ENCODE results near the gene TGFBR3L. TPM values are rescaled to one million over a fixed set of nuclear protein-coding genes. Genes with fewer than 3 reads are reported as not detected.

The TGFBR3L gene
- total and polyA plus RNA-seq, 2 of the 4 experiments (the other 2 are of a cell fraction) = 0.94 TPM; not detected in 1

- Histone ChIP-seq H3K4me3 (ENCODE audit: insufficient read depth, low read depth, low read length) (no peak overlapping the region), H3K23ac (ENCODE audit: low read depth, low read length) (no peak overlapping the region), H2BK15ac (ENCODE audit: low read depth, low read length) (no peak overlapping the region), H2BK5ac (ENCODE audit: low read depth, low read length, poor library complexity, severe bottlenecking) (no peak overlapping the region), H3K9me1 (ENCODE audit: insufficient read depth, low read length) (no peaks in the 10 kb centered on the region; the same call in 1 of the 2 replicates), H4K91ac (ENCODE audit: insufficient read depth, low read depth, low read length) (no peak overlapping the region), H3K9ac (ENCODE audit: low read depth, low read length) (no peak overlapping the region), H3K27me3 (ENCODE audit: control insufficient read depth, insufficient read depth, low read length) (peaks cover 3% of the 10 kb centered on the region), H3K9me3 (ENCODE audit: control insufficient read depth, insufficient read depth, low read length) (no peaks in the 10 kb centered on the region), H4K20me1 (ENCODE audit: insufficient read depth, low read length) (peaks cover 35% of the 10 kb centered on the region), H3K4ac (ENCODE audit: low read depth, low read length) (no peak overlapping the region), H4K5ac (ENCODE audit: low read depth, low read length) (no peak overlapping the region), H3K27ac (ENCODE audit: insufficient read depth, low read length) (no peak overlapping the region), H3K79me1 (ENCODE audit: low read depth in 1 of 2, low read length in 2 of 2) (peaks cover 2 to 24% of the 10 kb centered on the region in 2 experiments; a peak in 3 of 4 replicates), H2AK5ac (ENCODE audit: low read depth, low read length) (no peak overlapping the region), H3K4me2 (ENCODE audit: low read depth, low read length) (no peak overlapping the region), H3K18ac (ENCODE audit: low read depth, low read length) (no peak overlapping the region), H3K4me1 (ENCODE audit: control insufficient read depth, insufficient read depth, low read length) (no peaks in the 10 kb centered on the region), H3K14ac (replicated peaks; ENCODE audit: low read depth, low read length) (no peak overlapping the region), H2AFZ (replicated peaks; ENCODE audit: low read length, poor library complexity) (no peak overlapping the region), H3K56ac (ENCODE audit: extremely low read depth, insufficient read depth, low read length) (no peak overlapping the region), H4K8ac (ENCODE audit: low read depth in 2 of 2, low read length in 2 of 2) (no peak overlapping the region), H2BK20ac (ENCODE audit: low read depth, low read length) (no peak overlapping the region), H2AK9ac (replicated peaks; ENCODE audit: low read depth, low read length, poor library complexity) (no peak overlapping the region), H3K36me3 (ENCODE audit: control insufficient read depth, insufficient read depth, low read length) (peaks cover 34% of the 10 kb centered on the region), H2BK120ac (ENCODE audit: low read depth, low read length) (no peak overlapping the region)
- in situ Hi-C loops (cut with MboI; ENCODE audit: low sequenced_read_pairs) (no loop called here), intact Hi-C loops (cut with micrococcal nuclease) (no loop called here), dilution Hi-C loops (cut with HindIII; ENCODE audit: low sequenced_read_pairs, unreplicated experiment) (no loop called here)
- ChIA-PET CTCF (no interaction called here), POLR2A (ENCODE audit: unreplicated experiment) (no interaction called here)
- BruUV-seq (replicated peaks) = no TSS peak
- TF ChIP-seq MXI1 (IDR thresholded peaks at IDR 0.05; ENCODE audit: borderline replicate concordance, low read depth, low read length) (no peak), CTCF (conservative IDR thresholded peaks at IDR 0.05; ENCODE audit: low read depth, low read length) (no peak), NFE2L2 (IDR thresholded peaks at IDR 0.05; ENCODE audit: low read depth, low read length) (no peak), FOS (IDR thresholded peaks at IDR 0.05; ENCODE audit: low read depth, low read length) (no peak), RCOR1 (IDR thresholded peaks at IDR 0.05; ENCODE audit: insufficient replicate concordance, low read length) (no peak), MAFK (IDR thresholded peaks at IDR 0.05; ENCODE audit: low read depth, low read length) (no peak), MAZ (IDR thresholded peaks at IDR 0.05; ENCODE audit: borderline replicate concordance, low read depth, low read length) (no peak), RAD21 (IDR thresholded peaks at IDR 0.05; ENCODE audit: low read length) (no peak), CEBPB (IDR thresholded peaks at IDR 0.05; ENCODE audit: low read depth, low read length) (no peak), ELK1 (IDR thresholded peaks at IDR 0.05; ENCODE audit: borderline replicate concordance, low read depth, low read length) (no peak)
- DNase-seq (no peak), ATAC-seq (ENCODE audit: low read depth) (no peak)
- 92% methylated on average over 24 of the region's 54 CpGs; no CpG with 5 or more reads in 1 of the 2 experiments for WGBS, 2 experiments (ENCODE audit: extremely low coverage in 2 of 2, insufficient read length in 1 of 2)
Observed at GRCh38 chr19:7910321-7911161, 4.1 kb upstream of the TGFBR3L start.

Data from IMR-90 (cell line).